Measurements from ENCODE around the gene ANAPC16.
"Not testable (repeated sequence)": the region's sequence is repeated elsewhere in the genome, so short reads cannot be mapped to it uniquely, and the experiment has no call there.

The ANAPC16 gene

DNA sequence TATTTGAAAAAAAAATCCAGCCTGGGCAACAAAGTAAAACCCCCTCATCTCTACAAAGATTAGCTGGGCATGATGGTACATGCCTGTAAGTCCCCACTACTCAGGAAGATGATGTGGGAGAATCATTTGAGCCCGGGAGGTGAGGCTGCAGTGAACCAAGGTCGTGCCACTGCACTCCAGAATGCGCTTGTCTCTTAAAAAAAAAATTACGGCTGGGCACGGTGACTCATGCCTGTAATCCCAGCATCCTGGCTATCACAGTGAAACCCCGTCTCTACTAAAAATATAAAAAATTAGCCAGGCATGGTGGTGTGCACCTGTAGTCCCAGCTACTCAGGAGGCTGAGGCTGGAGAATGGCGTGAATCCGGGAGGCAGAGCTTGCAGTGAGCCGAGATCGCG is 4.4 kb upstream of the ANAPC16 start:
- in situ Hi-C loops (cut with MboI; ENCODE audit: low sequenced_read_pairs): not testable (repeated sequence)

GRCh38 chr10:72211832-72212231 is 4.0 kb upstream of the ANAPC16 start:
- in situ Hi-C loops (cut with MboI; ENCODE audit: low sequenced_read_pairs): not testable (repeated sequence)

DNA sequence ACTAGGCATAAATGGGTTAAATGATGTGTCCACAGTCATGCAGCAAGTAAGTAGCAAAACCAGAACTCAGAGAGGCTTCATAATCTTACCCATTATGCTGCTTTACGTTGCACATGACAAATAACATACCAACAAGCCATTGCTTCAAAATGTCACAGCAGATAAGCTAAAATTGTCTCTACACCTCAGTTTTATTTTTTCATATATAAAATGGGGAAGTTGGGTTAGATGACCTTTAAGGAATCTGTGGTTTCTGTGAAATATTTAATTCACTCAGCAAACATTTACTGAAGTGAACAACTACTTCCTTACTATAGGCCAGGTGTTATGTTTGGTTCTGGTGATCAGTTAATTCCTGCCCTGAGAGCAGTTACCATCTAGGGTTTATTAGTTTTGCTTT is 2.5 kb downstream of the ANAPC16 start:
- in situ Hi-C loops (cut with MboI; ENCODE audit: low sequenced_read_pairs): no loop called here

GRCh38 chr10:72218726-72219125 is 2.9 kb downstream of the ANAPC16 start:
- in situ Hi-C loops (cut with MboI; ENCODE audit: low sequenced_read_pairs): no loop called here

DNA sequence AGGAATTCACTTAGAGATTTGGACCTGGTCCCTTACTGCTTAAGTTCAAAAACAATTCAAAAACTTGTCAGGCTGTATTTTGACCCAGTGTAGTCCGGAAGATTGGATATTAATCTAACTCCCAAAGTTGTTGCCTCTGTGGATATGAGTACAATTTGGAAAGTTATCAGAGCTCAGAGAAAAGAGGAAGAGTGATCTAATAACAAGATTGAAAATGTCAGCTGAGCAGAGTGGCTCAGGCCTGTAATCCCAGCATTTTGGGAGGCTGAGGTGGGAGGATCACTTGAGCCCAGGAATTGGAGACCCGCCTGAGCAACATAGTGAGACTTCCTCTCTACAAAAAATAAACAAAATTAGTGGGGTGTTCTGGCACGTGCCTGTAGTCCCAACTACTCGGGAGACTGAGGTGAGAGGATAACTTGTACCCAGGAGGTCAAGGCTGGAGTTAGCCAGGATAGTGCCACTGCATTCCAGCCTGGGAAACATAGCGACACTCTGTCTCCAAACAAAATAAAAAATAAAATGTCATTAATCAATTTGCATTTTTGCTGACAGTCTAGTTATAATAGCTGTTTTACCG is 3.5 kb downstream of the ANAPC16 start:
- in situ Hi-C loops (cut with MboI; ENCODE audit: low sequenced_read_pairs): no loop called here

- in situ Hi-C loops (cut with MboI; ENCODE audit: low sequenced_read_pairs): no loop called here
These were observed 4.8 kb downstream of the ANAPC16 start for GRCh38 chr10:72220637-72221036.

DNA sequence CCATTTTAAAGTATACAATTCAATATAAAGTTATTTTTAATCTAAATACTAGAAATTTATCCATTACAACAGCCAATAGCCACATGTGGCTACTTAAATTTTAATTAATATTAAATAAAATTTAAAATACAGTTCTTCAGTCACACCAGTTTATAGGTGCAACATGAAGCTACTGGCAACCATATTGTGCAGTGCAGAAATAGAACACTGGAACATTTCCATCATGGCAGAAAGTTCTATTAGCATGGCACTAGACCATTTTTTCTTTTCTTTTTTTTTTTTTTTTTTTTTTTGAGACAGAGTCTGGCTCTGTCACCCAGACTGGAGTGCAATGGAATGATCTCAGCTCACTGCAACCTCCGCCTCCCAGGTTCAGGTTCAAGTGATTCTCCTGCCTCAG is 5.5 kb downstream of the ANAPC16 start:
- in situ Hi-C loops (cut with MboI; ENCODE audit: low sequenced_read_pairs): no loop called here

GRCh38 chr10:72223743-72224101 is 7.9 kb downstream of the ANAPC16 start:
- in situ Hi-C loops (cut with MboI; ENCODE audit: low sequenced_read_pairs): no loop called here

- in situ Hi-C loops (cut with MboI; ENCODE audit: low sequenced_read_pairs): not testable (repeated sequence)
These were observed 8.4 kb downstream of the ANAPC16 start for GRCh38 chr10:72224191-72224590.

DNA sequence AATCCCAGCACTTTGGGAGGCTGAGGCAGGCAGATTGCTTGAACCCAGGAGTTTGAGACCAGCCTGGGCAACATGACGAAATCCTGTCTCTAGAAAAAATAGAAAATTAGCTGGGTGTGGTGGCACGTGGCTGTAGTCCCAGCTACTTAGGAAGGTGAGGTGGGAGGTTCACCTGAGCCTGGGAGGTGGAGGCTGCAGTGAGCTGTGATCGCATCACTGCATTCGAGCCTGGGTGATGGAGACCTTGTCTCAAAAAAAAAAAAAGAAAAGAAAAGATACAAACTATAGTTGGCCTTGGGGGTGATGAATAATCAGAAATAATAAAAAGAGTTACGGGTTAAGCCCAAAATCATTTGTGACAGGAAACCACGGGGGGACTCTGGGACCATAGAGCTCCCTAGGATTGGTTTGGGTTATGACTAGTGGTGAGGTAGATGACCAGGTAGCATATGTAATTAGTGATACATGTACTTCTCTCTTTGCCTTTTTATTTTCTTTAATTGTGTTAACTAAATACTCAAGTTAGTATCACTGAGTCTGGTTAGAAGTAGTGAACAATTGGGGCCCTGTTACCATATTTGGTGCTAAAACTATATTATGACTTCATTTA is 10.7 kb downstream of the ANAPC16 start:
- in situ Hi-C loops (cut with MboI; ENCODE audit: low sequenced_read_pairs): no loop called here

DNA sequence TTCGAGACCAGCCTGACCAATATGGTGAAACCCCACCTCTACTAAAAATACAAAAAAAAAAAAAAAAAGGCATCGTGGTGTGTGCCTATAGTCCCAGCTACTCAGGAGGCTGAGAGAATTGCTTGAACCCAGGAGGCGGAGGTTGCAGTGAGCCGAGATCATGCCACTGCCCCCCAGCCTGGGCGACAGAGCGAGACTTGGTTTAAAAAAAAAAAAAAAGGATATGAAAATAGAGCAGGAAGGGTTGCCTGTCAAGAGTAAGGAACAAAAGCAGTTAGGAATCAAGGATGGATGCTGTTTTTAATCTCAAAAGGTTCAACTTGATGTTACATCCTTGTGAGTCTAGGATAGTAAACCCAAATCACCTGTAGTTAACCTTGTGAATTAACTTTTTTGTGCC is 12.0 kb downstream of the ANAPC16 start:
- in situ Hi-C loops (cut with MboI; ENCODE audit: low sequenced_read_pairs): no loop called here

GRCh38 chr10:72228318-72228751 is 12.5 kb downstream of the ANAPC16 start:
- in situ Hi-C loops (cut with MboI; ENCODE audit: low sequenced_read_pairs): no loop called here

GRCh38 chr10:72229261-72230251 is 13.7 kb downstream of the ANAPC16 start:
- in situ Hi-C loops (cut with MboI; ENCODE audit: low sequenced_read_pairs): no loop called here

DNA sequence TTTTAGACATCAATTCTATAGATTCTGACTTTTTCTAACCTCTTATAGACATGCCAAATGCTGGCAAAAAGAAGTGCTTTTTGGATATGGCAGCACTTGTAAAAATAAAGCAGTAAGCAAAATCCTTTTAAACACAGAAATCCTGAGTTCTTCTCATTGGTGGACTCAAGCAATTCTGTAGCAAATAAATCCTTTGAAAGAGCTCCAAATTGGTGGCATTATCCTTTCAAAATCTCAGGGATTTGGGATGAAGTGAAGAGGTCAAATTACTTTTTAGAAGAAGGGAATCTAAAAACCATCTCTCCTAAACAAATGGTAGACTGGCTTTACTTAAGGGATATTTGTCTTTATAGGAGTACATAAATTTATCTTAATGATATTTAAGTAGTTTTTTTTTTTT is 17.8 kb downstream of the ANAPC16 start:
- in situ Hi-C loops (cut with MboI; ENCODE audit: low sequenced_read_pairs): no loop called here

- in situ Hi-C loops (cut with MboI; ENCODE audit: low sequenced_read_pairs): no loop called here
These were observed 18.8 kb downstream of the ANAPC16 start for GRCh38 chr10:72234560-72235095.

DNA sequence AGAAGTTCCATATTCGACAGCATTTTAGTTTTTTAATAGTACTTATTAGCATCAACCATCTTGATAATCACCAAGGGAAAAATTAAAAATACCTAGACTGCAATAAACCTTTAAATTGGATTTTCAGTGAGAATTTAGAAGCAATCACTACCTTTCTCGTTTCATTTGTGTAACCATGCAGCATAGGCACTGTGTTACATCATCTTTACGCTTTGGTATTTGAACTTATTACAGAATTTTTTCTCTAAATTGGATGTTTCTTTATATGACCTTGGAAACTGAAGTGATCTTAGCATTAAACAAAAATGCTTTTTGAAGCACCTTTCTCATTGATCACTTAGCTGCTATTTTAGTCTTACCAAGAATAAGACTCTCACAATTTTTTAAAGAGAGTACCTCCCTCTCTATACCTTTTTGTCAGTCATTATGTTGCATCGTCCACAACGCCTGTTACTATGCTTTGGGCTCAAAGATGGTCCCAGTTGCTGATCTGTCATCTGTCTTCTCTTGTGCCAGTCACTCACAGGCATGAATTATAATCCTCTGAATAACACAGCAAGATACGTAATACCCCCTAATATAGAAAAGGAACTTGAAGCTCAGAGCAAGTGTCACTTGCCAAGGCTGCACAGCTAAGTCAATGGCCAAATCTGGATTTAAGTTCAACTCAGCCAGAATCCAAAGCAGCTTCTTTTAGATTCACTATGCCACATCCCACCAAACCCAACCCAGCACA is 19.9 kb downstream of the ANAPC16 start:
- in situ Hi-C loops (cut with MboI; ENCODE audit: low sequenced_read_pairs): no loop called here

GRCh38 chr10:72238392-72239175 is 22.8 kb downstream of the ANAPC16 start:
- in situ Hi-C loops (cut with MboI; ENCODE audit: low sequenced_read_pairs): no loop called here

- in situ Hi-C loops (cut with MboI; ENCODE audit: low sequenced_read_pairs): no loop called here
These were observed 23.6 kb downstream of the ANAPC16 start for GRCh38 chr10:72239409-72239808.

GRCh38 chr10:72240371-72240770 is 24.6 kb downstream of the ANAPC16 start:
- in situ Hi-C loops (cut with MboI; ENCODE audit: low sequenced_read_pairs): no loop called here

- in situ Hi-C loops (cut with MboI; ENCODE audit: low sequenced_read_pairs): no loop called here
These were observed 26.0 kb downstream of the ANAPC16 start for GRCh38 chr10:72241691-72242252.

Data from HL-60/S4 treated with retinoic acid at 250 ng/mL for 4 days and 3 days (cell line).